Natural killer cell (primary cell): Measurements from ENCODE around the gene TXNRD1. TPM values are rescaled to one million over a fixed set of nuclear protein-coding genes. Genes with fewer than 3 reads are reported as not detected.

Source experiments
- ATAC-seq, 3 donors: fragments of 150-1000 bp in 2 of 3; fragments of 200-7000 bp in 1 of 3; cut with Tn5 transposase; 1 replicate in 1 of 3; 2 replicates in 2 of 3; pipeline ENCODE4 v1.10.0; 2021; ENCODE audit warnings: mild to moderate bottlenecking in 2 of 3, moderate library complexity in 2 of 3
- DNase-seq, 2 donors: peaks; one replicate each; pipeline versions ENCODE4 v3.0.0 to v3.0.0-alpha.2; 2013 to 2021; ENCODE audit warnings: mixed read lengths in 1 of 2
- H3K27ac ChIP-seq: one replicate; pipeline ENCODE4 v1.5.1; 2013; ENCODE audit warnings: mild to moderate bottlenecking, low read length
- H3K27me3 ChIP-seq: one replicate; pipeline ENCODE4 v1.6.1; 2013; ENCODE audit warnings: low read length; ENCODE audit not compliant: control insufficient read depth, insufficient read depth
- H3K36me3 ChIP-seq: one replicate; pipeline ENCODE4 v1.6.1; 2013; ENCODE audit warnings: low read length; ENCODE audit not compliant: control insufficient read depth, insufficient read depth
- H3K4me1 ChIP-seq: one replicate; pipeline ENCODE4 v1.6.1; 2013; ENCODE audit warnings: low read length; ENCODE audit not compliant: control insufficient read depth, insufficient read depth
- H3K4me3 ChIP-seq: one replicate; pipeline ENCODE4 v1.5.1; 2013; ENCODE audit warnings: low read length
- H3K9me3 ChIP-seq: one replicate; pipeline ENCODE4 v1.6.1; 2013; ENCODE audit warnings: low read length; ENCODE audit not compliant: control insufficient read depth, insufficient read depth
- H3K27ac Mint-ChIP-seq, 2 donors: one replicate each; pipeline ENCODE4 v1.8.0; 2022; ENCODE audit warnings: mild to moderate bottlenecking in 2 of 2, mixed read lengths in 2 of 2, moderate library complexity in 1 of 2
- H3K27me3 Mint-ChIP-seq, 2 donors: one replicate each; pipeline ENCODE4 v1.8.0; 2022; ENCODE audit warnings: low read depth in 2 of 2, mixed read lengths in 2 of 2
- H3K36me3 Mint-ChIP-seq: one replicate; pipeline ENCODE4 v1.8.0; 2022; ENCODE audit warnings: mixed read lengths
- H3K4me1 Mint-ChIP-seq, 2 donors: one replicate each; pipeline ENCODE4 v1.8.0; 2022; ENCODE audit warnings: mixed read lengths in 2 of 2
- H3K4me3 Mint-ChIP-seq: one replicate; pipeline ENCODE4 v1.8.0; 2022; ENCODE audit warnings: mild to moderate bottlenecking, moderate library complexity, mixed read lengths
- H3K9me3 Mint-ChIP-seq, 2 donors: one replicate each; pipeline ENCODE4 v1.8.0; 2022; ENCODE audit warnings: mixed read lengths in 2 of 2
- WGBS: methylation state at CpG from one replicate; pipeline ENCODE4 v1.1.7; 2013; ENCODE audit warnings: missing lambda C conversion rate; ENCODE audit not compliant: insufficient coverage; 5-methylcytosine and 5-hydroxymethylcytosine counted together
- intact Hi-C: fragments of 100-400 bp; cut with micrococcal nuclease; formaldehyde crosslinking; loops from one replicate; pipeline ENCODE4 v1.14.2; 2022
- total RNA-seq, 4 donors: library from RNA; stranded (reverse); fragments of 120-200 nt in 1 of 4; gene quantifications; one replicate each; pipeline versions ENCODE4 v1.2.3 to v1.2.4, GENCODE V29; 2013 to 2022
- TF ChIP-seq, protein P1 (sequence below): fragments of 200-600 bp; IDR thresholded peaks from one replicate; pipeline ENCODE4 v1.8.0; 2022; ENCODE audit warnings: antibody characterized with exemption

Gene TXNRD1
- total RNA-seq, 3 donors from 2014 or later (not counting 1 experiment from before 2014, with no cell fraction given) = 46.9 to 59.7 (median 47.3) TPM

DNA sequence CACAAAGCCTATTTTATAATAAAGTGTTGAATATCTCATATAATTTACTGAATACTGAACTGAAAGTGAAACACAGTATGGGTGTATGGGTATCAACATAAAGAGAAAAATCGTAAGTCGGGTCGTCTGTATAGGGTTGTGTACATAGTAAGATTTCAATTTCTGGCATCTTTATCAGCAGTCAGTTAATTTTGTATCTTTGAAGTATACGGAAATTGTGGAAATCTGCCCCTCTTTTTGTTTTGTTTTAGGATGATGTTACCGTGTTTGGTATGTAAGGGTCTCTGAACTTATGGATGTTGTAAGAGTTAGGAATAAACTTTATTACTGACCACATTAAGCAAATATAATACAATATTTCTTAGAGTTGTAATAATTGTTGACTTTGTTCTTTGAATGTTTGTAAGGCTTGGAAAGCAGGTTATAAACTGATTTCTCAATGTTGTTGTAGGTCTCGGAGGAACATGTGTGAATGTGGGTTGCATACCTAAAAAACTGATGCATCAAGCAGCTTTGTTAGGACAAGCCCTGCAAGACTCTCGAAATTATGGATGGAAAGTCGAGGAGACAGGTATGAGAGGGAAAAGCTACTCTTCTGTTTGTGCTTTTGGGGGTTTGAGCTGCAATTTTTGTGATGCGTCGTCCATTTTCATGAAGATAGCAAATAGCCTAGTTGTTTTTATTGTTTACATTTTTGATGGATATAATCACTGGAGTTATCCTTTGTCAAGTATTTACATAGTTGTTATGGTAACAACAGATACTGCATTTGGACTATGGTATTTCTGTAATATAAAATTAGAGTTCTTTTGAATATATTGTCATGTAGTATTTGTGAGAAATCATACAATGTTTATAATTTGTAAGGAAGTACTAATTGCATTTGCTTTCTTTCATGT is 100.0 kb downstream of the TXNRD1 start:
- Mint-ChIP-seq H3K4me3 (no peak overlapping the region), H3K27ac (no peak overlapping the region)
- intact Hi-C loops = no loop called here

DNA sequence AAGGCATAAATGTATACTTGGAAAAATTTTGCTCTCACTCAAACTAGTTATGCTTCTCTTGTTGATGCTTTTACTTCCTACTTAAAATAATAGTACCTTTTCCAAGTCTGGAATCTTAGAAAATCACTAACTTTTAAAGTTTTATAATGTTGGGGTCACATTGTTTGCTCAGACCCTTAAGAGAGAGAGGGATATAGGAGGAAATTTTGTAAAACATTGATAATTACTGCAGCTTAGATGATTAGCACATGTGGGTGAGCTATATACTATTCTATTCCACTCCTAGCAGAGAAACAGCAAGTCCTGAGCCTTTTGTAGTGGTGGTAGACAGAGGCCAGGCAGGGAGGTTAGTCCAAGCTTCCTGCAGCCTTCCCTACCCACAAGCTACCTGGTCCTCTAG is 101.4 kb downstream of the TXNRD1 start:
- H3K36me3 ChIP-seq = peaks cover 79% of the 10 kb centered on the region
- intact Hi-C loops = no loop called here

More for the DNA sequence above, 100.0 kb downstream of the TXNRD1 start:
- Histone ChIP-seq H3K27ac (no peak overlapping the region), H3K36me3 (peaks cover 71% of the 10 kb centered on the region), H3K9me3 (no peaks in the 10 kb centered on the region), H3K4me1 (no peaks in the 10 kb centered on the region), H3K27me3 (no peaks in the 10 kb centered on the region), H3K4me3 (no peak overlapping the region)
- H3K9me3 Mint-ChIP-seq = no peaks in the 10 kb centered on the region
- WGBS = 90% methylated on average over 9 of the region's 10 CpGs
- peaks cover 19% of the 10 kb centered on the region for H3K36me3 Mint-ChIP-seq
- TF ChIP-seq, protein P1, sequence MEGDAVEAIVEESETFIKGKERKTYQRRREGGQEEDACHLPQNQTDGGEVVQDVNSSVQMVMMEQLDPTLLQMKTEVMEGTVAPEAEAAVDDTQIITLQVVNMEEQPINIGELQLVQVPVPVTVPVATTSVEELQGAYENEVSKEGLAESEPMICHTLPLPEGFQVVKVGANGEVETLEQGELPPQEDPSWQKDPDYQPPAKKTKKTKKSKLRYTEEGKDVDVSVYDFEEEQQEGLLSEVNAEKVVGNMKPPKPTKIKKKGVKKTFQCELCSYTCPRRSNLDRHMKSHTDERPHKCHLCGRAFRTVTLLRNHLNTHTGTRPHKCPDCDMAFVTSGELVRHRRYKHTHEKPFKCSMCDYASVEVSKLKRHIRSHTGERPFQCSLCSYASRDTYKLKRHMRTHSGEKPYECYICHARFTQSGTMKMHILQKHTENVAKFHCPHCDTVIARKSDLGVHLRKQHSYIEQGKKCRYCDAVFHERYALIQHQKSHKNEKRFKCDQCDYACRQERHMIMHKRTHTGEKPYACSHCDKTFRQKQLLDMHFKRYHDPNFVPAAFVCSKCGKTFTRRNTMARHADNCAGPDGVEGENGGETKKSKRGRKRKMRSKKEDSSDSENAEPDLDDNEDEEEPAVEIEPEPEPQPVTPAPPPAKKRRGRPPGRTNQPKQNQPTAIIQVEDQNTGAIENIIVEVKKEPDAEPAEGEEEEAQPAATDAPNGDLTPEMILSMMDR = no peak
- no peak for DNase-seq
- ATAC-seq = no peak
- H3K4me1 Mint-ChIP-seq = no peaks in the 10 kb centered on the region
- no peaks in the 10 kb centered on the region for H3K27me3 Mint-ChIP-seq

DNA sequence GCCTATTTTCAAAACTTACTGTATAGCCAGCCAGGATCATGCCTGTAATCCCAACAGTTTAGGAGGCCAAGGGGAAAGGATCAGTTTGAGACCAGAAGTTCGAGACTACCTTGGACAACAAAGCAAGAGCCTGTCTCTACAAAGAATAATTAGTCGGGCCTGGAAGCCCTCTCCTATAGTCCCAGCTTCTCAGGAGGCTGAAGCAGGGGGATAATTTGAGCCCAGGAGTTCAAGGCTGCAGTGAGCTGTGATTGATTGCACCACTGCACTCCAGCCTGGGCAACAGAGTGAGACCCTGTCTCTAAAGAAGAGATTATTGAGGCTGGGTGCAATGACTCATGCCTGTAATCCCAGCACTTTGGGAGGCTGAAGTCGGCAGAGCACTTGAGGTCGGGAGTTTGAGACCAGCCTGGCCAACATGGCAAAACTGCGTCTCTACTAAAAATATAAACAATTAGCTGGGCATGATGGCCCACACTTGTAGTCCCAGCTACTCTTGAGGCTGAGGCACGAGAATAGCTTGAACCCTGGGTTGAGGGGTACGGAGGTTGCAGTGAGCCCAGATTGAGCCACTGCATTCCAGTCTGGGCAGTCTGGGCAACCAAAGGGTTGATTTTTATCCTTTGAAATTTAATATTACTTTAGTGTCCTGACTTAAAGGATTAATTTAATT is 102.1 kb downstream of the TXNRD1 start:
- no peaks in the 10 kb centered on the region for H3K9me3 Mint-ChIP-seq
- no peak for DNase-seq
- H3K4me1 ChIP-seq = no peaks in the 10 kb centered on the region
- intact Hi-C loops = no loop called here
- no peak for ATAC-seq
- H3K27me3 Mint-ChIP-seq = no peaks in the 10 kb centered on the region
- H3K36me3 ChIP-seq = peaks cover 77% of the 10 kb centered on the region
- no peak overlapping the region for H3K4me3 Mint-ChIP-seq
- H3K27me3 ChIP-seq = no peaks in the 10 kb centered on the region
- TF ChIP-seq, protein P1 = no peak
- 98% methylated on average over 7 of the region's 7 CpGs for WGBS
- no peaks in the 10 kb centered on the region for H3K9me3 ChIP-seq
- no peak overlapping the region for H3K27ac ChIP-seq
- H3K27ac Mint-ChIP-seq = no peak overlapping the region
- H3K4me1 Mint-ChIP-seq = no peaks in the 10 kb centered on the region
- H3K36me3 Mint-ChIP-seq = peaks cover 31% of the 10 kb centered on the region
- no peak overlapping the region for H3K4me3 ChIP-seq

More for the DNA sequence above, 101.4 kb downstream of the TXNRD1 start:
- H3K27me3 Mint-ChIP-seq = no peaks in the 10 kb centered on the region
- Histone ChIP-seq H3K4me3 (no peak overlapping the region), H3K4me1 (no peaks in the 10 kb centered on the region), H3K27ac (no peak overlapping the region), H3K27me3 (no peaks in the 10 kb centered on the region), H3K9me3 (no peaks in the 10 kb centered on the region)
- no peaks in the 10 kb centered on the region for H3K9me3 Mint-ChIP-seq
- H3K4me1 Mint-ChIP-seq = no peaks in the 10 kb centered on the region
- no peak for ATAC-seq
- H3K4me3 Mint-ChIP-seq = no peak overlapping the region
- H3K36me3 Mint-ChIP-seq = peaks cover 29% of the 10 kb centered on the region
- no peak for DNase-seq
- no peak overlapping the region for H3K27ac Mint-ChIP-seq
- TF ChIP-seq, protein P1 = no peak
